Stimulated activated CD4-positive, alpha-beta T cell treated with anti-CD3 and anti-CD28 coated beads, Interleukin-12 subunit alpha, Interleukin-12 subunit beta, amount 100 ng/mL, for 24 hours (primary cell): ENCODE measurements around the gene TNK2.
A peak's percentile ranks its signal among the peaks of the same experiment; 100 is the strongest.
"Not testable (repeated sequence)": the region's sequence is repeated elsewhere in the genome, so short reads cannot be mapped to it uniquely, and the experiment has no call there.

Experiments
- DNase-seq, 2 experiments: peaks; one replicate each; pipeline ENCODE4 v3.0.0-alpha.2; 2020; ENCODE audit warnings: low read depth in 2 of 2

The TNK2 gene

GRCh38 chr3:195907934-195908693 is at the start of gene TNK2:
TSS of gene TNK2 (minus strand) at chr3:195908551. CDS start at chr3:195888588, 19,963 bp downstream.
- peak in 1 of 2 experiments; percentile 41 for DNase-seq

GRCh38 chr3:195956577-195956976 is 48.2 kb upstream of the TNK2 start:
- DNase-seq: no peak

- peak in 1 of 2 experiments; percentile 37 for DNase-seq
Observed at GRCh38 chr3:195955416-195955841, 47.1 kb upstream of the TNK2 start.

GRCh38 chr3:195954752-195955119 is 46.4 kb upstream of the TNK2 start:
- peak in 1 of 2 experiments; percentile 32 for DNase-seq

GRCh38 chr3:195954052-195954751 is 45.9 kb upstream of the TNK2 start:
- peak; percentile 59 to 73 for DNase-seq

GRCh38 chr3:195952590-195952989 is 44.2 kb upstream of the TNK2 start:
- not testable (repeated sequence) for DNase-seq

- not testable (repeated sequence) for DNase-seq
Observed at GRCh38 chr3:195951443-195952177, 43.3 kb upstream of the TNK2 start.

- not testable (repeated sequence) for DNase-seq
Observed at GRCh38 chr3:195950731-195951130, 42.4 kb upstream of the TNK2 start.

GRCh38 chr3:195950164-195950563 is 41.8 kb upstream of the TNK2 start:
- not testable (repeated sequence) for DNase-seq

GRCh38 chr3:195946910-195947699 is 38.8 kb upstream of the TNK2 start:
- not testable (repeated sequence) for DNase-seq

- DNase-seq: not testable (repeated sequence)
Observed at GRCh38 chr3:195941265-195941815, 33.0 kb upstream of the TNK2 start.

- not testable (repeated sequence) for DNase-seq
Observed at GRCh38 chr3:195940806-195941205, 32.5 kb upstream of the TNK2 start.

GRCh38 chr3:195939526-195940470 is 31.4 kb upstream of the TNK2 start:
- not testable (repeated sequence) for DNase-seq

- DNase-seq: not testable (repeated sequence)
Observed at GRCh38 chr3:195933044-195933430, 24.7 kb upstream of the TNK2 start.

- no peak for DNase-seq
Observed at GRCh38 chr3:195932418-195933043, 24.2 kb upstream of the TNK2 start.

- no peak for DNase-seq
Observed at GRCh38 chr3:195931582-195932273, 23.4 kb upstream of the TNK2 start.

- DNase-seq: no peak
Observed at GRCh38 chr3:195929452-195929851, 21.1 kb upstream of the TNK2 start.

GRCh38 chr3:195921334-195921791 is 13.0 kb upstream of the TNK2 start:
- no peak for DNase-seq

GRCh38 chr3:195918176-195918575 is 9.8 kb upstream of the TNK2 start:
- DNase-seq: no peak
